Stomach (tissue), 4 donors: ENCODE measurements around the gene FOXJ3.

ENCODE experiments used
- EP300 ChIP-seq: sonication (generic); formaldehyde crosslinking; IDR thresholded peaks from one replicate; pipeline ENCODE4 v1.6.1; 2017; ENCODE audit warnings: antibody characterized with exemption
- POLR2A ChIP-seq, 4 donors: fragments of 450-650 bp; IDR thresholded peaks; one replicate each; pipeline ENCODE4 v1.6.1; 2016; ENCODE audit warnings: antibody characterized with exemption in 4 of 4, control low read depth in 2 of 4, mild to moderate bottlenecking in 1 of 4, moderate library complexity in 1 of 4

DNA sequence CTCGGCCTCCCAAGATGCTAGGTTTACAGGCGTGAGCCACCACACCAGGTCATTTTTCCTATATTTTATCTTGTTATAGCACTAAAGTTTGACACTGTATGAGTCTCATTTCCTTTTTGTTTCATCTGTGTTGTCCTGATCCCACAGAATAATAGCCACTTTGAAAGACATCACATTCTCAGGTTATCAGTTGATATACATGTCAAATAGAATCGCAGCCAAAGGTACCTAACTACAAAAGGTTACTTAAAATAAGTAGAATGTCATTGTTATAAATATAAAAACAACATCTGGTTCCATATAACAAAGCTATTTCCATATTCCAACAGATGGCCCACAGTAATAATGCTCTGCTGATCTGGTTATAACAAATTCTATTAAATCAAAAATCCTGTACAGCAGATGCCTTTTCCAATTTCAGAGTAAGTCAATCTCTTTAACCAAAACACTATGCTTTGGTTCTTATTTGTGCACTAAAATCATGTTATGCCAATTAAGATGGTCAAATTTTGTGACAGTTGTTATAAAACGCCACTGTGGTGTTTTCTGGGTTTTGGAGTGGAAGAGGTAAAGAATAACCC, 6.0 kb downstream of the FOXJ3 start:
- TF ChIP-seq POLR2A (IDR thresholded peaks at IDR 0.05) = no peak
- TF ChIP-seq EP300 = no peak
